Suprapubic skin (tissue), 4 donors: Measurements from ENCODE around the gene RPP25L.

Experiments used
- CTCF ChIP-seq, 2 donors: fragments of 200-600 bp in 1 of 2; fragments of 450-650 bp in 1 of 2; sonication (generic) in 1 of 2; IDR thresholded peaks; one replicate each; pipeline ENCODE4 v1.5.1; 2016 to 2019; ENCODE audit warnings: antibody characterized with exemption in 2 of 2, mild to moderate bottlenecking in 1 of 2, moderate library complexity in 1 of 2
- EP300 ChIP-seq: sonication (generic); formaldehyde crosslinking; IDR thresholded peaks from one replicate; pipeline ENCODE4 v1.6.1; 2017; ENCODE audit warnings: antibody characterized with exemption
- POLR2A ChIP-seq, 2 donors: fragments of 450-650 bp; IDR thresholded peaks; one replicate each; pipeline ENCODE4 v1.6.1; 2017; ENCODE audit warnings: antibody characterized with exemption in 2 of 2, mild to moderate bottlenecking in 2 of 2, moderate library complexity in 2 of 2
- POLR2AphosphoS5 ChIP-seq, 3 donors: sonication (generic); formaldehyde crosslinking; IDR thresholded peaks; one replicate each; pipeline ENCODE4 v1.6.1; 2017; ENCODE audit warnings: antibody characterized with exemption in 3 of 3

DNA sequence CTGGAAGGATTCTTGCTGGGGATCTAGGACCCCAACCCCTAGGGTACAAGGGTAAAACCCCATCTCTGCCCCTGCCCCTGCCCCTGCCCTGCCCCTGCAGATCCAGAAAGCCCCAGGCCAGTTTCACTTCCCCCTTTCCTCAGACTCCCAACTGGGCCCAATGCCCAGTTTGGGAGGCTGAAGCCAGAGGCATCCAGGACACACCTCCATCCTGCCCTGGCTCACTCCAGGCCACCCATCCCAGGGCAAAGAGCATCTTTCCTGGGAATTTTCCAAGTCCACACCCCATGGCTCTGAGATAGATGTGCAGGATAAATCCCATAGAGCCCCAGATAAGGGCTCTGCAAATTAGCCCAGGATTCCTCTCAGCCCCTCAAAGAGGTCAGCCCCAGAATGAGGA lies 39.8 kb downstream of the RPP25L start:
- no peak for TF ChIP-seq CTCF (IDR thresholded peaks at IDR 0.05)
- TF ChIP-seq POLR2A (IDR thresholded peaks at IDR 0.05): no peak
- TF ChIP-seq POLR2AphosphoS5 (IDR thresholded peaks at IDR 0.05): no peak
- no peak for TF ChIP-seq EP300
